ENCODE results near the gene EGFR. TPM values are rescaled to one million over a fixed set of nuclear protein-coding genes. Genes with fewer than 3 reads are reported as not detected.

EGFR gene
- polyA plus RNA-seq, 2 of the 4 experiments (the other 2 are of a cell fraction) = 59.5 to 63.8 TPM

DNA sequence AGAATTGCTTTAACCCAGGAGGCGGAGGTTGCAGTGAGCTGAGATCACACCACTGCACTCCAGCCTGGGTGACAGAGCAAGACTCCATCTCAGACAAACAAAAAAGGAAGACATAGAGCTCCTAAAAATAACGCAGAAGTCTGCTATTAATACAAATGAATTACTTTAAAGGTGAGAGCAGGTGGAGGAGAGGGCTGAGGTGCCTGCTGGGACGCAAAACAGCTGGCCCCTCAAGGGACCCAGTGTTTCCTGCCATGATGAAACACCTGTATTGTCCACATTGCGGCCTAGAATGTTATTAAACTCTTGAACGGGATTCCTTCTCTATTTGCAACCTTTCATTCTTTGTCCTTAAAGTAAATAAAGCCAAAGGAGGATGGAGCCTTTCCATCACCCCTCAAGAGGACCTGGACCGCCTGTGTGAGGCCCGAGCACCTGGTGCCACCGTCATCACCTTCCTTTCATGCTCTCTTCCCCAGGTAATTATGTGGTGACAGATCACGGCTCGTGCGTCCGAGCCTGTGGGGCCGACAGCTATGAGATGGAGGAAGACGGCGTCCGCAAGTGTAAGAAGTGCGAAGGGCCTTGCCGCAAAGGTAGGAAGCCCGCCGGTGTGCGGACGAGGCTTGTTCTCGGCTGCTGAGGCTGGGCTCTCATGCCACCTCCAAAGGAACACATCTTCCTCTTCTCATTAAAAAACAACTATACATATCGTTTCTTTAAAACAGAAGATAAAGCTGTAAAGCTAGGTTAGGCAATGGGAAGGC is 136.7 kb downstream of the EGFR start:
- DNase-seq (ENCODE audit: low read depth in 1 of 2, low spot score in 1 of 2) (no peak), FAIRE-seq (no peak), ATAC-seq (no peak)
- Histone ChIP-seq H3K4me1 (no peaks in the 10 kb centered on the region), H3K4me3 (no peak overlapping the region), H3K9me3 (no peaks in the 10 kb centered on the region), H3K27ac (no peak overlapping the region), H3K4me2 (no peak overlapping the region)
- WGBS (ENCODE audit: missing lambda C conversion rate) = 92% methylated on average over 24 of the region's 24 CpGs
- POLR2A ChIA-PET = no interaction called here
- no peak for TF ChIP-seq TFCP2L1 (CRISPR knock-in tag; IDR thresholded peaks at IDR 0.05)
- TF ChIP-seq PHF8 (IDR thresholded peaks at IDR 0.05; ENCODE audit: borderline replicate concordance, low read depth) = no peak
- no peak for TF ChIP-seq BHLHE40 (IDR thresholded peaks at IDR 0.05; ENCODE audit: low read depth, low read length)
- no peak for TF ChIP-seq FOSB (CRISPR knock-in tag; IDR thresholded peaks at IDR 0.05)
- TF ChIP-seq, protein P1, sequence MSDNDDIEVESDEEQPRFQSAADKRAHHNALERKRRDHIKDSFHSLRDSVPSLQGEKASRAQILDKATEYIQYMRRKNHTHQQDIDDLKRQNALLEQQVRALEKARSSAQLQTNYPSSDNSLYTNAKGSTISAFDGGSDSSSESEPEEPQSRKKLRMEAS (IDR thresholded peaks at IDR 0.05) = no peak
- TF ChIP-seq, protein P2, sequence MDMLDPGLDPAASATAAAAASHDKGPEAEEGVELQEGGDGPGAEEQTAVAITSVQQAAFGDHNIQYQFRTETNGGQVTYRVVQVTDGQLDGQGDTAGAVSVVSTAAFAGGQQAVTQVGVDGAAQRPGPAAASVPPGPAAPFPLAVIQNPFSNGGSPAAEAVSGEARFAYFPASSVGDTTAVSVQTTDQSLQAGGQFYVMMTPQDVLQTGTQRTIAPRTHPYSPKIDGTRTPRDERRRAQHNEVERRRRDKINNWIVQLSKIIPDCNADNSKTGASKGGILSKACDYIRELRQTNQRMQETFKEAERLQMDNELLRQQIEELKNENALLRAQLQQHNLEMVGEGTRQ (IDR thresholded peaks at IDR 0.05) = no peak
- TF ChIP-seq CHD2 (IDR thresholded peaks at IDR 0.05; ENCODE audit: low read length, partially characterized antibody) = no peak
- TF ChIP-seq JUN (IDR thresholded peaks at IDR 0.05) = no peak
- TF ChIP-seq HOXB13 (CRISPR knock-in tag; IDR thresholded peaks at IDR 0.05; ENCODE audit: low read depth) = no peak
- TF ChIP-seq HOXA7 (CRISPR knock-in tag; IDR thresholded peaks at IDR 0.05) = no peak
- no peak for TF ChIP-seq POLR2A (IDR thresholded peaks at IDR 0.05; ENCODE audit: low read length)
- TF ChIP-seq RFX5 (IDR thresholded peaks at IDR 0.05) = no peak
- TF ChIP-seq KDM1A (IDR thresholded peaks at IDR 0.05; ENCODE audit: low read depth) = no peak
- TF ChIP-seq EHF (CRISPR knock-in tag; IDR thresholded peaks at IDR 0.05) = no peak
- no peak for TF ChIP-seq MYC (IDR thresholded peaks at IDR 0.05; ENCODE audit: borderline replicate concordance, low read length)
- no peak for TF ChIP-seq HEYL (CRISPR knock-in tag; IDR thresholded peaks at IDR 0.05)
- CTCF ChIA-PET = interaction anchor here (0.9 to 4.7 kb wide), 5 partner anchors 8 to 100 kb away, joined by 3 to 18 read pairs (median 3); no protein-coding TSS in a partner anchor

DNA sequence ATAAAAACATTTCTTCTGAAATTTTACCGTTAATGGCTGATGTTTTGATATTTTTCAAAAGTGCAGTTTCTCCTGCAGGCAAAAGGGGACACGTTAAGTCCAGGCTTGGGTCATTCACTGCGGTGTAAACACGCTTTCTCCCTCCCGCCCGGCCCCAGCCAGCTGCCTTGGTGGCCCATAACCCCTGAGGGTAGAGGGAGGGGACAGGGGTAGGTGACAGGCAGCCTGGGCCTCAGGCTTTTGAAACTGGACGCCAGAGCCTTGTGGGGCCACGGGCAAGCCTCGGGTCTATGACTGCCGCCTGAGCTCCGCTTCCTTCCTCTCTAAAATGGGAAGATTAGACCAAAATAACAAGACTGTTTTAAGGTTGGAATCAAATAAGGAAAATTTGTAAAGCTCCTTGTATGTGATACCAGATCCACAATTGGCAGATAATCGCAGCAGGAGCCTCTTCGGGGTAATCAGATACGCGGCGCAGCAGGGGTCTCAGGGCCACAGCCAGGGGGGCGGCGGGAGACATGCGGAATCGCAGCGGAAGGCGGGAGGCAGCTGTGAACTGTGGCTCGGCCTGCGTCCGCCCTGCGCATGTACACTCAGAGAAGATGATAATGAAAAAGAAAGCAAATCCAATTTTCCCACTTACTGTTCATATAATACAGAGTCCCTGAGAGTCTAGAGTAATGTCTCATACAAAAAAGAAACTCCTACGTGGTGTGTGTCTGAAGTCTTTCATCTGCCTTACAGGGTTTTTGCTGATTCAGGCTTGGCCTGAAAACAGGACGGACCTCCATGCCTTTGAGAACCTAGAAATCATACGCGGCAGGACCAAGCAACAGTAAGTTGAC is 138.3 kb downstream of the EGFR start:
- Histone ChIP-seq H3K4me1 (no peaks in the 10 kb centered on the region), H3K9me3 (no peaks in the 10 kb centered on the region), H3K4me2 (no peak overlapping the region), H3K4me3 (no peak overlapping the region), H3K27ac (no peak overlapping the region)
- CTCF ChIA-PET = interaction anchor here (0.6 to 4.7 kb wide), 4 partner anchors 12 to 384 kb away, joined by 3 to 18 read pairs (median 7); no protein-coding TSS in a partner anchor
- ATAC-seq (no peak), DNase-seq (ENCODE audit: low read depth in 1 of 2, low spot score in 1 of 2) (no peak), FAIRE-seq (no peak)
- 93% methylated on average over 28 of the region's 30 CpGs for WGBS (ENCODE audit: missing lambda C conversion rate)
- TF ChIP-seq HOXA7 (CRISPR knock-in tag; IDR thresholded peaks at IDR 0.05) (no peak), MYC (IDR thresholded peaks at IDR 0.05; ENCODE audit: borderline replicate concordance, low read length) (no peak), NR3C1 (IDR thresholded peaks at IDR 0.05) (no peak), ZSCAN20 (CRISPR knock-in tag; IDR thresholded peaks at IDR 0.05) (no peak), MAFK (IDR thresholded peaks at IDR 0.05; ENCODE audit: partially characterized antibody) (no peak)
- TF ChIP-seq, protein P3, sequence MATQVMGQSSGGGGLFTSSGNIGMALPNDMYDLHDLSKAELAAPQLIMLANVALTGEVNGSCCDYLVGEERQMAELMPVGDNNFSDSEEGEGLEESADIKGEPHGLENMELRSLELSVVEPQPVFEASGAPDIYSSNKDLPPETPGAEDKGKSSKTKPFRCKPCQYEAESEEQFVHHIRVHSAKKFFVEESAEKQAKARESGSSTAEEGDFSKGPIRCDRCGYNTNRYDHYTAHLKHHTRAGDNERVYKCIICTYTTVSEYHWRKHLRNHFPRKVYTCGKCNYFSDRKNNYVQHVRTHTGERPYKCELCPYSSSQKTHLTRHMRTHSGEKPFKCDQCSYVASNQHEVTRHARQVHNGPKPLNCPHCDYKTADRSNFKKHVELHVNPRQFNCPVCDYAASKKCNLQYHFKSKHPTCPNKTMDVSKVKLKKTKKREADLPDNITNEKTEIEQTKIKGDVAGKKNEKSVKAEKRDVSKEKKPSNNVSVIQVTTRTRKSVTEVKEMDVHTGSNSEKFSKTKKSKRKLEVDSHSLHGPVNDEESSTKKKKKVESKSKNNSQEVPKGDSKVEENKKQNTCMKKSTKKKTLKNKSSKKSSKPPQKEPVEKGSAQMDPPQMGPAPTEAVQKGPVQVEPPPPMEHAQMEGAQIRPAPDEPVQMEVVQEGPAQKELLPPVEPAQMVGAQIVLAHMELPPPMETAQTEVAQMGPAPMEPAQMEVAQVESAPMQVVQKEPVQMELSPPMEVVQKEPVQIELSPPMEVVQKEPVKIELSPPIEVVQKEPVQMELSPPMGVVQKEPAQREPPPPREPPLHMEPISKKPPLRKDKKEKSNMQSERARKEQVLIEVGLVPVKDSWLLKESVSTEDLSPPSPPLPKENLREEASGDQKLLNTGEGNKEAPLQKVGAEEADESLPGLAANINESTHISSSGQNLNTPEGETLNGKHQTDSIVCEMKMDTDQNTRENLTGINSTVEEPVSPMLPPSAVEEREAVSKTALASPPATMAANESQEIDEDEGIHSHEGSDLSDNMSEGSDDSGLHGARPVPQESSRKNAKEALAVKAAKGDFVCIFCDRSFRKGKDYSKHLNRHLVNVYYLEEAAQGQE (IDR thresholded peaks at IDR 0.05) = no peak
- TF ChIP-seq, protein P4, sequence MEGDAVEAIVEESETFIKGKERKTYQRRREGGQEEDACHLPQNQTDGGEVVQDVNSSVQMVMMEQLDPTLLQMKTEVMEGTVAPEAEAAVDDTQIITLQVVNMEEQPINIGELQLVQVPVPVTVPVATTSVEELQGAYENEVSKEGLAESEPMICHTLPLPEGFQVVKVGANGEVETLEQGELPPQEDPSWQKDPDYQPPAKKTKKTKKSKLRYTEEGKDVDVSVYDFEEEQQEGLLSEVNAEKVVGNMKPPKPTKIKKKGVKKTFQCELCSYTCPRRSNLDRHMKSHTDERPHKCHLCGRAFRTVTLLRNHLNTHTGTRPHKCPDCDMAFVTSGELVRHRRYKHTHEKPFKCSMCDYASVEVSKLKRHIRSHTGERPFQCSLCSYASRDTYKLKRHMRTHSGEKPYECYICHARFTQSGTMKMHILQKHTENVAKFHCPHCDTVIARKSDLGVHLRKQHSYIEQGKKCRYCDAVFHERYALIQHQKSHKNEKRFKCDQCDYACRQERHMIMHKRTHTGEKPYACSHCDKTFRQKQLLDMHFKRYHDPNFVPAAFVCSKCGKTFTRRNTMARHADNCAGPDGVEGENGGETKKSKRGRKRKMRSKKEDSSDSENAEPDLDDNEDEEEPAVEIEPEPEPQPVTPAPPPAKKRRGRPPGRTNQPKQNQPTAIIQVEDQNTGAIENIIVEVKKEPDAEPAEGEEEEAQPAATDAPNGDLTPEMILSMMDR (IDR thresholded peaks at IDR 0.05) = no peak
- POLR2A ChIA-PET = no interaction called here

Data from A549 (cell line).